ENCODE data around the gene KIF13A.
"Not testable (repeated sequence)": the region's sequence is repeated elsewhere in the genome, so short reads cannot be mapped to it uniquely, and the experiment has no call there.

The KIF13A gene

GRCh38 chr6:17737704-17738252 lies 249.7 kb downstream of the KIF13A start:
- no peaks in the 10 kb centered on the region for H3K9me3 ChIP-seq (ENCODE audit: low read depth, low read length)
- H3K9ac ChIP-seq (ENCODE audit: insufficient read length) = no peak overlapping the region
- H3K36me3 ChIP-seq (ENCODE audit: insufficient read depth, low read length) = no peaks in the 10 kb centered on the region
- no peak for TF ChIP-seq POLR2AphosphoS5 (IDR thresholded peaks at IDR 0.05; ENCODE audit: borderline replicate concordance, low read depth, low read length)
- no peak for TF ChIP-seq EZH2 (IDR thresholded peaks at IDR 0.05)
- TF ChIP-seq FOXP2 (optimal IDR thresholded peaks at IDR 0.05; ENCODE audit: control extremely low read depth, extremely low read length, insufficient read depth) = no peak
- H3K4me3 ChIP-seq = no peak overlapping the region
- DNase-seq (ENCODE audit: low read depth, low spot score) = no peak
- no peak overlapping the region for H3K27ac ChIP-seq

GRCh38 chr6:17735311-17735710 lies 252.1 kb downstream of the KIF13A start:
- not testable (repeated sequence) for H3K4me3 ChIP-seq; H3K9me3 ChIP-seq (ENCODE audit: low read depth, low read length); H3K36me3 ChIP-seq (ENCODE audit: insufficient read depth, low read length); DNase-seq (ENCODE audit: low read depth, low spot score); H3K9ac ChIP-seq (ENCODE audit: insufficient read length); H3K27ac ChIP-seq

- H3K36me3 ChIP-seq (ENCODE audit: insufficient read depth, low read length) = no peaks in the 10 kb centered on the region
- H3K9me3 ChIP-seq (ENCODE audit: low read depth, low read length) = no peaks in the 10 kb centered on the region
- H3K27ac ChIP-seq = no peak overlapping the region
- DNase-seq (ENCODE audit: low read depth, low spot score) = no peak
- TF ChIP-seq FOXP2 (optimal IDR thresholded peaks at IDR 0.05; ENCODE audit: control extremely low read depth, extremely low read length, insufficient read depth) (no peak), EZH2 (IDR thresholded peaks at IDR 0.05) (no peak), POLR2AphosphoS5 (IDR thresholded peaks at IDR 0.05; ENCODE audit: borderline replicate concordance, low read depth, low read length) (no peak)
- H3K4me3 ChIP-seq = no peak overlapping the region
- H3K9ac ChIP-seq (ENCODE audit: insufficient read length) = no peak overlapping the region
These were observed 257.2 kb downstream of the KIF13A start for GRCh38 chr6:17730078-17730704.

GRCh38 chr6:17729223-17730077 lies 258.0 kb downstream of the KIF13A start:
- Histone ChIP-seq H3K4me3 (no peak overlapping the region), H3K27ac (no peak overlapping the region), H3K9me3 (ENCODE audit: low read depth, low read length) (no peaks in the 10 kb centered on the region), H3K9ac (ENCODE audit: insufficient read length) (no peak overlapping the region), H3K36me3 (ENCODE audit: insufficient read depth, low read length) (no peaks in the 10 kb centered on the region)
- no peak for DNase-seq (ENCODE audit: low read depth, low spot score)
- TF ChIP-seq POLR2AphosphoS5 (IDR thresholded peaks at IDR 0.05; ENCODE audit: borderline replicate concordance, low read depth, low read length) = no peak
- no peak for TF ChIP-seq EZH2 (IDR thresholded peaks at IDR 0.05)
- no peak for TF ChIP-seq FOXP2 (optimal IDR thresholded peaks at IDR 0.05; ENCODE audit: control extremely low read depth, extremely low read length, insufficient read depth)

GRCh38 chr6:17728551-17729222 lies 258.7 kb downstream of the KIF13A start:
- Histone ChIP-seq H3K36me3 (ENCODE audit: insufficient read depth, low read length) (no peaks in the 10 kb centered on the region), H3K9ac (ENCODE audit: insufficient read length) (no peak overlapping the region), H3K4me3 (no peak overlapping the region), H3K9me3 (ENCODE audit: low read depth, low read length) (no peaks in the 10 kb centered on the region), H3K27ac (no peak overlapping the region)
- TF ChIP-seq POLR2AphosphoS5 (IDR thresholded peaks at IDR 0.05; ENCODE audit: borderline replicate concordance, low read depth, low read length) = no peak
- TF ChIP-seq FOXP2 (optimal IDR thresholded peaks at IDR 0.05; ENCODE audit: control extremely low read depth, extremely low read length, insufficient read depth) = no peak
- DNase-seq (ENCODE audit: low read depth, low spot score) = no peak

- Histone ChIP-seq H3K27ac (peak overlapping the region; percentile 78), H3K4me3 (peak overlapping the region; percentile 38; the same call in 1 of the 2 replicates), H3K9ac (ENCODE audit: insufficient read length) (peak overlapping the region; percentile 27), H3K36me3 (ENCODE audit: insufficient read depth, low read length) (no peaks in the 10 kb centered on the region), H3K9me3 (ENCODE audit: low read depth, low read length) (no peaks in the 10 kb centered on the region)
- TF ChIP-seq POLR2AphosphoS5 (IDR thresholded peaks at IDR 0.05; ENCODE audit: borderline replicate concordance, low read depth, low read length) (peak; percentile 39; the same call in 1 of the 2 replicates), FOXP2 (optimal IDR thresholded peaks at IDR 0.05; ENCODE audit: control extremely low read depth, extremely low read length, insufficient read depth) (no peak)
- DNase-seq (ENCODE audit: low read depth, low spot score) = peak; percentile 66
These were observed 262.4 kb downstream of the KIF13A start for GRCh38 chr6:17725083-17725482.

- Histone ChIP-seq H3K27ac (no peak overlapping the region), H3K9me3 (ENCODE audit: low read depth, low read length) (no peaks in the 10 kb centered on the region), H3K36me3 (ENCODE audit: insufficient read depth, low read length) (no peaks in the 10 kb centered on the region), H3K9ac (ENCODE audit: insufficient read length) (no peak overlapping the region), H3K4me3 (no peak overlapping the region)
- no peak for TF ChIP-seq POLR2AphosphoS5 (IDR thresholded peaks at IDR 0.05; ENCODE audit: borderline replicate concordance, low read depth, low read length)
- TF ChIP-seq FOXP2 (optimal IDR thresholded peaks at IDR 0.05; ENCODE audit: control extremely low read depth, extremely low read length, insufficient read depth) = no peak
- TF ChIP-seq EZH2 (IDR thresholded peaks at IDR 0.05) = no peak
- DNase-seq (ENCODE audit: low read depth, low spot score) = no peak
These were observed 263.1 kb downstream of the KIF13A start for GRCh38 chr6:17724341-17724740.

- DNase-seq (ENCODE audit: low read depth, low spot score) = no peak
- H3K27ac ChIP-seq = no peak overlapping the region
These were observed 265.8 kb downstream of the KIF13A start for GRCh38 chr6:17721671-17722070.

More at GRCh38 chr6:17721671-17722070, 265.8 kb downstream of the KIF13A start:
- Histone ChIP-seq H3K36me3 (ENCODE audit: insufficient read depth, low read length) (no peaks in the 10 kb centered on the region), H3K4me3 (no peak overlapping the region), H3K9me3 (ENCODE audit: low read depth, low read length) (no peaks in the 10 kb centered on the region), H3K9ac (ENCODE audit: insufficient read length) (no peak overlapping the region)
- TF ChIP-seq POLR2AphosphoS5 (IDR thresholded peaks at IDR 0.05; ENCODE audit: borderline replicate concordance, low read depth, low read length) (no peak), FOXP2 (optimal IDR thresholded peaks at IDR 0.05; ENCODE audit: control extremely low read depth, extremely low read length, insufficient read depth) (no peak), EZH2 (IDR thresholded peaks at IDR 0.05) (no peak)

Data from SK-N-MC (cell line).